ENCODE results near the gene HIP1R.

DNA sequence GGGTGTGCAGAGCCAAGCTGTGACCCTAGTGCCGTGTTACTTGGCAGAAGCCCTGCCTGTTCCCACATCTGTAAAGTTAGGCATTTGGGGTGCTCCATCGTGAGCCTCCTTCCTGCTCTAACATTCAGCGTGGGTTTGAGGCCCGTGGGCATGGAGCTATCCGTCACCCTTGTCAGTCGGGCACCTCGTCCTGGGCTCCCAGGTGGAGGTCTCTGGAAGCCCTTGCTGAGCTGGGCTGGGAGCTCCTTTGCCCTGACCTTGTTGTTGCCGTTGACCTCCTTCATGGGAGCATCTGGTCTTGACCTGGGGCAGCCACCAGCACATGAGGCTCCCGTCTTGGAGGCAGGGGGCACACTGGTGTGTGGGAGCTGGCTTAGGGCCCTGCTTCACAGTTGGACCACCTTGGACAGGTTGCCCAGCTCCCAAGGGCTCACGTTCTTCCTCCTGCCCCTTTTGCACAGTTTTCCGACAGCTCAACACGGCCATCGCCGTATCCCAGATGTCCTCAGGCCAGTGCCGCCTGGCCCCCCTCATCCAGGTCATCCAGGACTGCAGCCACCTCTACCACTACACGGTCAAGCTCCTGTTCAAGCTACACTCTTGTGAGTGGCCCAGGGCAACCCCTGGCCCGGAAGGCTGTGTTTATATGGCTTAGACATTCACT, 18.5 kb downstream of the HIP1R start:
- TF ChIP-seq POLR2AphosphoS5 (IDR thresholded peaks at IDR 0.05) (no peak), EP300 (IDR thresholded peaks at IDR 0.05) (no peak)
- TF ChIP-seq, protein P1, sequence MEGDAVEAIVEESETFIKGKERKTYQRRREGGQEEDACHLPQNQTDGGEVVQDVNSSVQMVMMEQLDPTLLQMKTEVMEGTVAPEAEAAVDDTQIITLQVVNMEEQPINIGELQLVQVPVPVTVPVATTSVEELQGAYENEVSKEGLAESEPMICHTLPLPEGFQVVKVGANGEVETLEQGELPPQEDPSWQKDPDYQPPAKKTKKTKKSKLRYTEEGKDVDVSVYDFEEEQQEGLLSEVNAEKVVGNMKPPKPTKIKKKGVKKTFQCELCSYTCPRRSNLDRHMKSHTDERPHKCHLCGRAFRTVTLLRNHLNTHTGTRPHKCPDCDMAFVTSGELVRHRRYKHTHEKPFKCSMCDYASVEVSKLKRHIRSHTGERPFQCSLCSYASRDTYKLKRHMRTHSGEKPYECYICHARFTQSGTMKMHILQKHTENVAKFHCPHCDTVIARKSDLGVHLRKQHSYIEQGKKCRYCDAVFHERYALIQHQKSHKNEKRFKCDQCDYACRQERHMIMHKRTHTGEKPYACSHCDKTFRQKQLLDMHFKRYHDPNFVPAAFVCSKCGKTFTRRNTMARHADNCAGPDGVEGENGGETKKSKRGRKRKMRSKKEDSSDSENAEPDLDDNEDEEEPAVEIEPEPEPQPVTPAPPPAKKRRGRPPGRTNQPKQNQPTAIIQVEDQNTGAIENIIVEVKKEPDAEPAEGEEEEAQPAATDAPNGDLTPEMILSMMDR (IDR thresholded peaks at IDR 0.05) = no peak

Measured in upper lobe of left lung (tissue), 4 donors.